ENCODE measurements around the gene COTL1. TPM values are rescaled to one million over a fixed set of nuclear protein-coding genes. Genes with fewer than 3 reads are reported as not detected.

Gene COTL1
- total RNA-seq, 2 donors from 2014 or later = 79.1 to 138 TPM

- no peak for DNase-seq
- intact Hi-C loops (cut with DNase I) = no loop called here
- H3K4me1 ChIP-seq = peaks cover 3% of the 10 kb centered on the region
- no peaks in the 10 kb centered on the region for H3K9me3 ChIP-seq
- no peaks in the 10 kb centered on the region for H3K27me3 ChIP-seq
- no peak for TF ChIP-seq CTCF (IDR thresholded peaks at IDR 0.05)
- no peaks in the 10 kb centered on the region for H3K36me3 ChIP-seq
- no peak overlapping the region for H3K27ac ChIP-seq
- H3K9ac ChIP-seq (ENCODE audit: low read depth in 2 of 2, low read length in 2 of 2) = no peak overlapping the region
- no peak overlapping the region for H3K4me3 ChIP-seq
Measured at GRCh38 chr16:84563786-84564420, 54.0 kb downstream of the COTL1 start.

GRCh38 chr16:84563064-84563715, 54.7 kb downstream of the COTL1 start:
- Histone ChIP-seq H3K4me1 (peaks cover 3% of the 10 kb centered on the region), H3K27ac (no peak overlapping the region), H3K4me3 (no peak overlapping the region), H3K36me3 (no peaks in the 10 kb centered on the region), H3K9ac (ENCODE audit: low read depth in 2 of 2, low read length in 2 of 2) (no peak overlapping the region), H3K9me3 (no peaks in the 10 kb centered on the region), H3K27me3 (no peaks in the 10 kb centered on the region)
- no peak for TF ChIP-seq CTCF (IDR thresholded peaks at IDR 0.05)
- DNase-seq = no peak
- intact Hi-C loops (cut with DNase I) = no loop called here

GRCh38 chr16:84562174-84562815, 55.6 kb downstream of the COTL1 start:
- H3K4me3 ChIP-seq = no peak overlapping the region
- no peak for TF ChIP-seq CTCF (IDR thresholded peaks at IDR 0.05)
- peaks cover 3% of the 10 kb centered on the region for H3K4me1 ChIP-seq
- H3K36me3 ChIP-seq = no peaks in the 10 kb centered on the region
- no peaks in the 10 kb centered on the region for H3K9me3 ChIP-seq
- intact Hi-C loops (cut with DNase I) = no loop called here
- H3K27me3 ChIP-seq = no peaks in the 10 kb centered on the region
- no peak overlapping the region for H3K9ac ChIP-seq (ENCODE audit: low read depth in 2 of 2, low read length in 2 of 2)
- H3K27ac ChIP-seq = no peak overlapping the region
- no peak for DNase-seq

DNA sequence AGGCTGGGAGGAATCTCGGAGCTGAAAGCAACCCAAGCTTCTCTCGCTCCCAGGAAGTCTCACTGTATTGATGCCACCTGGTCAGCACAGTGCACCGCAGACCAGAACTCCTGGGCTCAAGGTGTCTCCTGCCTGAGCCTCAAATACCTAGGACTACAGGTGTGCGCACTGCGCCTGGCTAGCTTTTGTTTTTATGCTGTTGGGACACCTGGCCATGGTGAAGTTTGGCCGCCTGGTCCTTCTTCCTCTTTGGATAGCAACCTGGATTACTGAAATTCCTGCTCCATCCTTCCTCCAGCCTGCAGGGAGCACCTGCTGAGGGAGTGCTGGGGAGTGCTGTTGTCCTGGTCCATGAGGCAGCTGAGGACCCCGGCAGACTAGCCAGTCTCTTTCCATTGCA, 56.6 kb downstream of the COTL1 start:
- Histone ChIP-seq H3K27ac (no peak overlapping the region), H3K4me1 (peaks cover 3% of the 10 kb centered on the region), H3K27me3 (no peaks in the 10 kb centered on the region), H3K36me3 (no peaks in the 10 kb centered on the region), H3K9me3 (no peaks in the 10 kb centered on the region), H3K4me3 (no peak overlapping the region), H3K9ac (ENCODE audit: low read depth in 2 of 2, low read length in 2 of 2) (no peak overlapping the region)
- no peak for DNase-seq
- intact Hi-C loops (cut with DNase I) = no loop called here
- no peak for TF ChIP-seq CTCF (IDR thresholded peaks at IDR 0.05)

DNA sequence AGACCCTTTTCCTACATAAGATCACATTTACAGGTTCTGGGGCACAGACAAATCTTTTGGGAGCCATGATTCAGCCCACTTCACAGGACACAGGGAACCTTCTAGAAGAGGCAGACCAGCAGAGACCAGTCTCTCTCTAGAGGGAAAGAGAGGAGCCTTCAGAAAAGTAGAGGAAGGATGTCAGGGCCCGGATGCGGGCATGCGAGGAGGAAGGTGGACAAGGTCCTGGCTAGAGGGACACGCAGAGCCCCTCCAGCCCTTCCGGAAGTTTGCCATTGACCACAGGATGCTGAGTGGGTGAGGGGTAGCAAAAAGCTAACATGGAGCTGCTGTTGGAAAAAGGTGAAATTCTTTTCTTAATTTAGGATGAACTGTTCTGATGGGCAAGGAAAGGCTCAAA, 57.6 kb downstream of the COTL1 start:
- Histone ChIP-seq H3K9me3 (no peaks in the 10 kb centered on the region), H3K4me1 (peaks cover 3% of the 10 kb centered on the region), H3K27ac (peak overlapping the region; percentile 13), H3K36me3 (no peaks in the 10 kb centered on the region), H3K4me3 (no peak overlapping the region), H3K27me3 (no peaks in the 10 kb centered on the region), H3K9ac (ENCODE audit: low read depth in 2 of 2, low read length in 2 of 2) (peak overlapping the region in 1 of 2 donors; percentile 38)
- no peak for TF ChIP-seq CTCF (IDR thresholded peaks at IDR 0.05)
- no peak for DNase-seq
- intact Hi-C loops (cut with DNase I) = no loop called here
